Epithelial cell of esophagus (primary cell): ENCODE data around the gene ANAPC5.
"Not testable (repeated sequence)": the region's sequence is repeated elsewhere in the genome, so short reads cannot be mapped to it uniquely, and the experiment has no call there.

ENCODE experiments used
- DNase-seq: peaks from one replicate; pipeline ENCODE4 v3.0.0; 2010; ENCODE audit warnings: low read depth
- H3K4me3 ChIP-seq: 2 replicates; pipeline ENCODE4 v1.5.1; 2011; ENCODE audit warnings: mild to moderate bottlenecking, low read length, control low read depth
- TF ChIP-seq, protein P1 (sequence below): IDR thresholded peaks from 2 replicates; pipeline ENCODE4 v1.5.1; 2011; ENCODE audit warnings: low read depth, mild to moderate bottlenecking, low read length, control low read depth, inconsistent platforms; ENCODE audit not compliant: insufficient read depth; ENCODE audit errors: missing control alignments

Gene ANAPC5

DNA sequence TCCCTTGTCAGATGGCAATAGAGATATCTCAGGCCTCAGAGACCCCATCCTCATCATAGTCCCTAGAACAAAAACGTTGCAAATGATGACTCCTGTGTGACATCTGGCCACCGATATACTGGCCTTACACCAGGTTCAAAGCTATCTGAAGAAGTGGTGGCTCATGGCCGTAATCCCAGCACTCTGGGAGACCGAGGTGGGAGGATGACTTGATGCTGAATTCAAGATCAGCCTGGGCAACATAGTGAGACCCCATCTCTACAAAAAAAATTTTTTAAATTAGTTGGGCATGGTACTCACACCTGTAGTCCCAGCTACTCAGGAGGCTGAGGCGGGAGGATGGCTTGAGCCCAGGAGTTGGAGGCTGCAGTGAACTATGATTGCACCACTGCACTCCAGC is 68.8 kb downstream of the ANAPC5 start:
- TF ChIP-seq, protein P1, sequence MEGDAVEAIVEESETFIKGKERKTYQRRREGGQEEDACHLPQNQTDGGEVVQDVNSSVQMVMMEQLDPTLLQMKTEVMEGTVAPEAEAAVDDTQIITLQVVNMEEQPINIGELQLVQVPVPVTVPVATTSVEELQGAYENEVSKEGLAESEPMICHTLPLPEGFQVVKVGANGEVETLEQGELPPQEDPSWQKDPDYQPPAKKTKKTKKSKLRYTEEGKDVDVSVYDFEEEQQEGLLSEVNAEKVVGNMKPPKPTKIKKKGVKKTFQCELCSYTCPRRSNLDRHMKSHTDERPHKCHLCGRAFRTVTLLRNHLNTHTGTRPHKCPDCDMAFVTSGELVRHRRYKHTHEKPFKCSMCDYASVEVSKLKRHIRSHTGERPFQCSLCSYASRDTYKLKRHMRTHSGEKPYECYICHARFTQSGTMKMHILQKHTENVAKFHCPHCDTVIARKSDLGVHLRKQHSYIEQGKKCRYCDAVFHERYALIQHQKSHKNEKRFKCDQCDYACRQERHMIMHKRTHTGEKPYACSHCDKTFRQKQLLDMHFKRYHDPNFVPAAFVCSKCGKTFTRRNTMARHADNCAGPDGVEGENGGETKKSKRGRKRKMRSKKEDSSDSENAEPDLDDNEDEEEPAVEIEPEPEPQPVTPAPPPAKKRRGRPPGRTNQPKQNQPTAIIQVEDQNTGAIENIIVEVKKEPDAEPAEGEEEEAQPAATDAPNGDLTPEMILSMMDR: no peak
- H3K4me3 ChIP-seq: no peak overlapping the region
- DNase-seq: no peak

DNA sequence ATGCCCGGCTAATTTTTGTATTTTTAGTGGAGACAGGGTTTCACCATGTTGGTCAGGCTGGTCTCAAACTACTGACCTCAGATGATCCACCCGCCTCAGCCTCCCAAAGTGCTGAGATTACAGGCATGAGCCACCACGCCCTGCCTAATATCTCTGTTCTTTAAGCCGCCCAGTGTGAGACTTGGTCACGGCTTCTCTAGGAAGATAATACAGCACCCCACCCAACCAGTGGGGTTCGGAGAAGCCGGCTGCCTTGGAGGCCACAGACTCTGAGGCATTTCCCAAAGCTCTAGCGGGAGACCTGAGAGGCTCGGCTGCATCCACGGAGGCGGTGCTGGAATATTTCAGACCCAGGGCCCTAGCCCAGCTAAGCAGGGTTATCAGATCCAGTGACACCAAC is 69.3 kb downstream of the ANAPC5 start:
- H3K4me3 ChIP-seq, DNase-seq: not testable (repeated sequence)

DNA sequence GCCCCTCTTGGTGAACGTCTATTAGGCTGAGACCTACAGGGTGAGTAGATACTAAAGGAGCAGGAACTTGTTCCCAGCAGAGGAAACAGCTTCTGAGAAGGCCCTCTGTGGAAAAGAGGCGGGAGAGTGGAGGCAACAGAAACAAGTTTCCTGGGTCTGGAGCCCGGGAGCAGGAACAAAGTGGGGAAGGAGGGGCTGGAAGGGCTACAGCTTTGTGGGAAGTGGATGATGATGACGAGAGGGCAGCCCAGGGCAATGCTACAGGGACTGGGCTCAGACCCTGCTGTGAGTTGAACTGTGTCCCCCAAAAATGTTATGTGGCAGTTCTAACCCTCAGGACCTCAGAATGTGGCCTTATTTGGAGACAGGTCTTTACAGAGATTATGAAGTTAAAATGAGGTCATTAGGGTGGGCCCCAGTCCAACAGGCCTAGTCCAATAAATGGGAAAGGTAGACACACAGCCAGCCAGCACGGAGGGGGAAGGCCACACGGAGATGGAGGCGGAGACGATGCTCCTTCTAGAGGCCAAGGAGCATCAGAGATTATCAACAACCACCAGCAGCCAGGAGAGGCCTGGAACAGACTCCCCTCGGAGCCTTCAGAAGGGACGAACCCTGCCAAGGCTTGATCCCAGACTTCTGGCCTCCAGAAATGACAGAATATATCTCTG is 70.0 kb downstream of the ANAPC5 start:
- no peak for DNase-seq
- TF ChIP-seq, protein P1: no peak

DNA sequence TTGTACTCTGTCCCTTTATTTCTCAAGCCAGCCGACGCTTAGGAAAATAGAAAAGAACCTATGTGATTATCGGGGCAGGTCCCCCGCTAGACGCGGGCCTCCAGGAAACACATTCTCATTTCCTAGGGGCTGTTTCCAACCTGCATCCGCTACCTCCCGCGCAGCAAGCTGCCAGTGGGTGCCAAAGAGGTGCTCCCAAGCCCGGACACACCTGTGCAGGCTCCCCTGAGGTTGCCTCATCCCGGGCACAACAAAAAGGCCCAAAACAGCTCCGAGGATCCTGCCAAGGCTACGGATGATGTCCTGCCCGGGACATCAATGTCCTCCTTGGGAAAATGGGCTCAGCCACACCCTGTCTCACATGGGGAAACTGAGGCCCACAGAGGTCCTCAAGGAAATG is 71.1 kb downstream of the ANAPC5 start:
- not testable (repeated sequence) for H3K4me3 ChIP-seq, DNase-seq

More for the DNA sequence above, 70.0 kb downstream of the ANAPC5 start:
- no peak overlapping the region for H3K4me3 ChIP-seq

DNA sequence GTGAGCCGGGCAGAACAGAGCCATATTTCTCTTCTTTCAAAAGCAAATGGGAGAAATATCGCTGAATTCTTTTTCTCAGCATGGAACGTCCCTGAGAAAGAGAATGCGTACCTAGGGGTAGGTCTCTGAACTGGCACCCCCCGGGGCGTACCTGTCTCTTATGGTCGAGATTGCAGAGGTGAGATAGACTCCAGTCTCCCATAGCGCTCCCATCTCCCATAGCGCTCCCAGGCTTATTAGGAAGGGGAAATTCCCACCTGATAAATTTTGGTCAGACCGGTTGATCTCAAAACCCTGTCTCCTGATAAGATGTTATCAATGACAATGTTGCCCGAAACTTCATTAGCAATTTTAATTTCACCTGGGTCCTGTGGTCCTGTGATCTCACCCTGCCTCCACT is 71.7 kb downstream of the ANAPC5 start:
- DNase-seq, H3K4me3 ChIP-seq: not testable (repeated sequence)

DNA sequence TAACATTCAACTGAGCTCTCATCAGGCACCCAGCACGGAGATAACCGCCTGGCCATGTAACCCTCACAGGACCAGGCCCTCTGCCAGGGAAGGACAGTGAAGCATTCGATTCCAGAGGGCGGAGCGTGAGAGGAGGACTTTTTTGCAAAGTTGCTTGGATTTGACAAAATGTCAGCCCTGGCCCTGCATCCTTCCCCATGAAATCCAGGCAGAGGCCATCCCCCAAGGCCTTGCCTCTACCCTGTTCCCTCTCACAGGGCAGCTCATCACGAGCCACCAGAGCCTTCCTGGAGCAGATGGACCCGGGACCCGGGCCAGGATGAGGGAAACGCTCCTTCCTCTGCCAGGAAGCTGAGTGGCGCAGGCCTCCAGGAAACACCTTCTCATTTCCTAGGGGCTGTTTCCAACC is 72.7 kb downstream of the ANAPC5 start:
- H3K4me3 ChIP-seq: no peak overlapping the region
- DNase-seq: no peak
- TF ChIP-seq, protein P1: no peak

DNA sequence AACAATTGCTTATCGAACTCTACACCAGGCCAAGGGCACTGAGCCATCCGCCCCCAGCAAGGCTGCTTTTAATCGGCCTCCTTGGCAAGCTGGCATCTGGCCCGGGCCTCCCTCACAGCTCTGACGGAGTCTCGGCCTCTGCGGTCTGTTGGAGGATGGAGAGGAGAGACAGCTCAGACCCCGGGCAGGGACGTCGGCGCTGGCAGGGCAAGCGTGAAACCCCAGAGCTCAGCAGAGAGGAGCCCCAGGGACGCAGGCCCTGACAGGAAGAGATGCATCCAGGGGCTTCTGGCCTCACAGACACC is 73.2 kb downstream of the ANAPC5 start:
- no peak overlapping the region for H3K4me3 ChIP-seq
- no peak for DNase-seq

DNA sequence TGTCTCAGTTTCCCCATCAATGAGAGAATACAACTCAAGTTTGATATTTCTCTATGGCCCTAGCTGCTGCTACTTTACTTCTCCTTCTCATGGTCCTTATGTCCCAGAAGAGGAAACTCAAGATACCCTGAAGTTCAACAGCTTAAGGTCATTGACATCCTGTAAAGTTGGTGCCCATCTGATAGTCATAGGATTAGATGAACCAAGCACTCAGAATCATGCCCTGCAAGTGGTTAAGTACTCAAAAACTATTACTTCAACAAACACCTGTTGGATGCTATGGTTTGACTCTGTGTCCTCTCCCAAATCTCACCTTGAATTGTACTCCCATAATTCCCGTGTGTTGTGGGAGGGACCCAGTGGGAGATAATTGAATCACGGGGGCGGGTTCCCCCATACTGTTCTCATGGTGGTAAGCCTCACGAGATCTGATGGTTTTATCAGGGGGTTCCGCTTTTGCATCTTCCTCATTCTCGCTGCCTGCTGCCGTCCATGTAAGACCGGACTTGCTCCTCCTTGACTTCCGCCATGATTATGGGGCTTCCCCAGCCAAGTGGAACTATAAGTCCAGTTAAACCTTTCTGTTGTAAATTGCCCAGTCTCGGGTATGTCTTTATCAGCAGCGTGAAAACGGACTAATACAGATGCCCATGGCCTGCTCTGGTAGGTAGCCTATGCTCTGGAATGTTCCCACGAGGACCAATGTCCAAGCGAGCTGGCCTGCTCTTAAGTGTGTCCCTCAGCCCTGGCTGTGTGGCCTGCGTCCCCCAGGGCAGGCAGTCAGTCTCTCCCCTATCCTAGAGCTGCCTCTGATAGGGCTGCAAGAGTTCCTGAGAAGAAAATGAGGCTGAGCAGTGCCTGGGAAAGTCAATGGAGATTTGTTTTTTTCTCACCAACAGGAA is 73.8 kb downstream of the ANAPC5 start:
- no peak for DNase-seq
- TF ChIP-seq, protein P1: no peak
- H3K4me3 ChIP-seq: no peak overlapping the region

More for the DNA sequence above, 73.2 kb downstream of the ANAPC5 start:
- TF ChIP-seq, protein P1: no peak
